Stimulated activated CD8-positive, alpha-beta memory T cell treated with anti-CD3 and anti-CD28 coated beads, Interleukin-15, amount 100 ng/mL, for 48 hours (primary cell): ENCODE measurements around the gene PCSK9.
A peak's percentile ranks its signal among the peaks of the same experiment; 100 is the strongest.

Experiments used
- DNase-seq, 2 donors: peaks; one replicate each; pipeline ENCODE4 v3.0.0-alpha.2; 2020; ENCODE audit warnings: low read depth in 2 of 2

The PCSK9 gene

DNA sequence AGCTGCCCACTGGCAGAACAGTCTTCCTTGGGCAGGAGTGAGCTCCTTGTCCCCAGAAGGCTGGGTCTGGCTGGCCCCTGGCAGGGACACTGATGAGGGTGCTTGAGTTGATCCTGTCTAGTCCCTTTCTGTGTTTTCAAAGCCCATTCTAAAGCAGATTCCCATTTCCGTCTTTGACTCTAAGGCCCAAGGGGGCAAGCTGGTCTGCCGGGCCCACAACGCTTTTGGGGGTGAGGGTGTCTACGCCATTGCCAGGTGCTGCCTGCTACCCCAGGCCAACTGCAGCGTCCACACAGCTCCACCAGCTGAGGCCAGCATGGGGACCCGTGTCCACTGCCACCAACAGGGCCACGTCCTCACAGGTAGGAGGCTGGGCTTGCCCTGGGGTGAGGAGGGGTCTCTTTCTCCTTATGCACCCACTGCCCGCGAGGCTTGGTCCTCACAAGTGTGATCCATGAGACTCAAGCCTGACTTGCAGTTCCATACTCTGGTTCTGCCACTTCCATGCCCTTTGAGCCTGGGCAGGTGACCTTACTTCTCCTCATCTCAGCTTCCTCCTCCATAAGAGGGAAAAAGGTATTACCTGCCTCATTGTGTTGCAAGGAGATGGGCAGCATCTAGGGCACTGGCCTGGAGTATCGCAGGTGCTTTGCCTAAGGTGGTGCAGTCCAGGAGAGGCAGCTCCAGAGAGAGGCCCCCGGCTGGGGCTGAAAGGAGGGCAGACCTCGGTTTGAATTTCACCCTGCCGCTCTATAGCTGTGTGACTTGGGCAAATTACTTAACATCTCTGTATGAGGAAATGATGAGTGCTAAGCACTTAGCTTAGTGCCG lies 20.2 kb downstream of the PCSK9 start:
- DNase-seq, result no peak

DNA sequence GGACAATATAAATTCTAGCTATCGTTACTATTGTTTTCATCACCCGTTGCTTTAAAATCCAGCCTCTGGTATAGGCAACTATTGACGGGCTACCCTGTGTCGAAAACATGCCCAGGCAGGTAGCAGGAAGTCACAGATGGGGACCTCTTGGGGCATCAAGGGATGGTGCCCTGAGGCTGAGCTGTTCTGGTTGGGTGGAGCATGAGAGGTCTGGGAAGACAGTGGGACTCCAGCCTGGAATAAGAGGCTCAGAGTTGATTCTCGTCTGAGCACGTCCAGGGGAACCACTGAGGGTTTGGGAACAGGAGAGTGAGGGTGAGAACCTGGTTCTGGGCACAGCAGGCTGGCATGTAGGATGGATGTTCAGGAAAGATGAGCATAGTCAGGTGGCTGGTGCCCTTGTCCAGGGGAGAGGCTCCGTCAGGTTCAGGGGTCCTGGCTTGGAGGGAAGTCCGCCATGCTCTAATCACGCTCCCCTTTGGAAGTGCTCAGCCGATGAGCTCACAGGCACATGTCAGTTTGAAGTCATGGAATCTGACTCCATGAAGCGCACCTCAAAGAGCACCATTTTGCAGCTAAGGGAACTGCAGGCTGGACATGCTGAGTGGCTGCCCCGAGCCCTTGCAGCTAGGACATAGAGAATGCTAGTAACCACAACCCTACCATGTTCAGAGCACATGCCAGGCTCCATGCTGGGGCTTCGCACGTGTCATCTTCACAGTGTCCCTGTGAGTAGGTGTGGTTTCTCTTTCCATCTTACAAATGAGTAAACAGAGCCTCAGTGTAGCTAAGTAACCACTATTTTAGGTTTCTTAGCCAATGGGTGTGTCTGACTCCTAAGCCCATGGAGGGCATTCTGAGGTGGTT lies 21.0 kb downstream of the PCSK9 start:
- DNase-seq, result peak; percentile 12 to 14

DNA sequence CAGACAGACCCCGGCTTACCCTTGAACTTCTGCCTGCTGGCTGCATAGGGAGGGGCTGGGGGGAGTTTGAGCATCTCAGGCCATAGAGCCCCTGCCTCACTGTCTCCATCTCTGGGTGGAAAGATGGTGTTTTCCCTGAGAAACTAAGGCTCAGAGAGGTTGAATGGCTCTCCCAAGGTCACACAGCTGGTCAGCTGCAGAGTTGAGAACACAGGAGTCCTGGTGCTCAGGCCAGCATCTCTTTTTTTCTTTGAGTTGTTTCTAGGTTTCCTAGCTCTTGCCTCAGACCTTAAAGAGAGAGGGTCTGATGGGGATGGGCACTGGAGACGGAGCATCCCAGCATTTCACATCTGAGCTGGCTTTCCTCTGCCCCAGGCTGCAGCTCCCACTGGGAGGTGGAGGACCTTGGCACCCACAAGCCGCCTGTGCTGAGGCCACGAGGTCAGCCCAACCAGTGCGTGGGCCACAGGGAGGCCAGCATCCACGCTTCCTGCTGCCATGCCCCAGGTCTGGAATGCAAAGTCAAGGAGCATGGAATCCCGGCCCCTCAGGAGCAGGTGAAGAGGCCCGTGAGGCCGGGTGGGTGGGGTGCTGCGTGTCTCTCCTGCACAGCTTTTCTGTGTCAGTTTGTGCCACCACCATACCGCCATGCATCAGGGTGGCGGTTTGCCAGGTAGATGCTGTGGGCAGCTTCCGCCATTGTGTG lies 21.8 kb downstream of the PCSK9 start:
- DNase-seq, result no peak

DNA sequence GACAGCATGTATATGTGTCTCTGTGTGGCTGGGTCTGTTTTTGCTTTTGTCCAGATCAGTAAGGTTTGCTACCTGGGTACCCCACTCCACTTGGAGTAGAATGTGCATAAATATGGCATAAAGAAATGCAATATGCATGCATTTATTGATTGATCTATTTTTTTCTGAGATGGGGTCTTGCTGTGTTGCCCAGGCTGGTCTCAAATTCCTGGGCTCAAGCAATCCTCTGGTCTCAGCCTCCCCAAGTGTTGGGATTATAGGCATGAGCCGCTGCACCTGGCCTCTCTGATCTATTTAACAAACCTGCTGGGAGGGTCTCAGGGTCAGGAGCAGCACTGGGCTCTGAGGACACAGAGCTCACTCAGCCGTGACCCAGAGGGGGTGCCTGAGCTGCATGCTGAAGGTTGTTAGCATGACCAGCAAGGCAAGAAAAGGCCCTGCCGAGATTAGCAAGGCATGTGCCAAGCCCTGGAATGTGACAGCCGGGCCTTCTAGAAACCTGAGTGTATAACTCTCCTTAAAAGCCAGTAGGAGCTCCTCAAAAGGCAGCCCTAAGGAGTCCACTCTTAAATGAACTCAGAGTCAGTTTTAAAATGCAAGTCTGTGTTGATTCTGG lies 22.5 kb downstream of the PCSK9 start:
- DNase-seq, result no peak

DNA sequence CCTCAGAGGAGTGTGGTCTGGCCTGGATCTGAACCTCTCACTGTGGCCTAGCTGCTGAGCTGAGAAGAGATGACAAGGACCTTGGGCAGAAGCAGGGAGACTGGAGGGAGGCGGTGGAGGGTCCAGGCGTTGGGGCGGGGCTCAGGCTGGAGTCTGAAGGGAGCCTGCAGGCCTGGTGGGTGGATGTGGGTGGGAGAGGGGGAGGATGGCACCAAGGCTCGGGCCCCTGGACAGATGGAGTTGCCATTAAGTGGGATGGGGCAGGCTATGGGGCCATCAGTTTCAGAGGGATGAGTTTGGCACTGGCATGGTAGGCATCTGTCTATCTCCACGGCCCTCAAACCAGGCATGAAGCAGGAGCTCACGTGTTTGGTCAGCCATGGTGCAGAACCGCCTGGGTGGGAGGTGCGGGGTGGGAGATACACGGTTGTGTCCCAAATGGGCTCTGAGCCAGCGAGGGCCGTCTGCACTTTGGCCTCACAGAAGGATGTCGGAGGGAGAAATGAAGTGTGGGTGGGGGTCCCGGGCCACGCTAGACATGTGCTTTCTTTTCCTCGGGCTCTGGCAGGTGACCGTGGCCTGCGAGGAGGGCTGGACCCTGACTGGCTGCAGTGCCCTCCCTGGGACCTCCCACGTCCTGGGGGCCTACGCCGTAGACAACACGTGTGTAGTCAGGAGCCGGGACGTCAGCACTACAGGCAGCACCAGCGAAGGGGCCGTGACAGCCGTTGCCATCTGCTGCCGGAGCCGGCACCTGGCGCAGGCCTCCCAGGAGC lies 23.6 kb downstream of the PCSK9 start:
- DNase-seq, result no peak

DNA sequence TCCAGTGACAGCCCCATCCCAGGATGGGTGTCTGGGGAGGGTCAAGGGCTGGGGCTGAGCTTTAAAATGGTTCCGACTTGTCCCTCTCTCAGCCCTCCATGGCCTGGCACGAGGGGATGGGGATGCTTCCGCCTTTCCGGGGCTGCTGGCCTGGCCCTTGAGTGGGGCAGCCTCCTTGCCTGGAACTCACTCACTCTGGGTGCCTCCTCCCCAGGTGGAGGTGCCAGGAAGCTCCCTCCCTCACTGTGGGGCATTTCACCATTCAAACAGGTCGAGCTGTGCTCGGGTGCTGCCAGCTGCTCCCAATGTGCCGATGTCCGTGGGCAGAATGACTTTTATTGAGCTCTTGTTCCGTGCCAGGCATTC lies 24.2 kb downstream of the PCSK9 start:
- DNase-seq, result no peak

DNA sequence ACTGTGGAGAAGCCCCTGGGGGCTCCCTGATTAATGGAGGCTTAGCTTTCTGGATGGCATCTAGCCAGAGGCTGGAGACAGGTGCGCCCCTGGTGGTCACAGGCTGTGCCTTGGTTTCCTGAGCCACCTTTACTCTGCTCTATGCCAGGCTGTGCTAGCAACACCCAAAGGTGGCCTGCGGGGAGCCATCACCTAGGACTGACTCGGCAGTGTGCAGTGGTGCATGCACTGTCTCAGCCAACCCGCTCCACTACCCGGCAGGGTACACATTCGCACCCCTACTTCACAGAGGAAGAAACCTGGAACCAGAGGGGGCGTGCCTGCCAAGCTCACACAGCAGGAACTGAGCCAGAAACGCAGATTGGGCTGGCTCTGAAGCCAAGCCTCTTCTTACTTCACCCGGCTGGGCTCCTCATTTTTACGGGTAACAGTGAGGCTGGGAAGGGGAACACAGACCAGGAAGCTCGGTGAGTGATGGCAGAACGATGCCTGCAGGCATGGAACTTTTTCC lies 24.8 kb downstream of the PCSK9 start:
- no peak for DNase-seq

DNA sequence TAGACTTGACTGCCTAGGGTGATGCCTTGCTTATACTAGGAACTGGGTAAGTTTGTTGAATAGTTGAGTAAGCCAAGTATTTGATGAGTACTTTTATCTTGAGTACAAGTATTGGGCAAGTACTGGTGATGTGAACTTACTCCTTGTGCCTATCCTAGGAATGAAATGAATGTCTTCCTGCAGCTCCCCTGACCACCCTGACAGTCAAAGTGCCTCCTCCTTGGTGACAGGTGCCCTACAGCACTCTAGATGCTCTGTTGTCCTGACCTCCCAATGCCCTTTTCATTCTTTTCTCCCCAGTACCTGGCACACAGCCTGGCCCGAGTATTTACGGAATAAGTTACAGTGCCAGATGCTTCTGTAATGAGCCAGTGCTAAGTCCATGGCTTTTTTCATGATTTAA lies 25.5 kb downstream of the PCSK9 start:
- DNase-seq, result no peak

DNA sequence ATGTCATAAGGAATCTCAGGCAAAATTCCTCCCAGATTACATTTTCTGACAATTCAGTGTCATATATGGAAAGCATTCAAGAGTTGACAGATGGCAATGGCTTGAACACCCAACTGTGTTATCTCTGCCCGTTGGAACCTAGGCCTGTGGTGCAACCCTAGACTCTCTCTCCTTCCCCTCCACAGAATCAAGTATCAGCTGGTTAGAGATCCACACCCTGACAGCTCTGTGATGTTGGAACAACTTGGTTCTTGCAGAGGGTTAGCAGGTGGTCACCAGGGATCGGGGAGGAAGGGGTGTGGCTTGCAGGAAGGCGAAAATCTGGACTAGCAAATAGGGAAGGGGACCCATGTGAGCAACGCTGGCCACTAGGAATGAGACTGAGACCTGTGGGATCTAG lies 26.3 kb downstream of the PCSK9 start:
- no peak for DNase-seq

DNA sequence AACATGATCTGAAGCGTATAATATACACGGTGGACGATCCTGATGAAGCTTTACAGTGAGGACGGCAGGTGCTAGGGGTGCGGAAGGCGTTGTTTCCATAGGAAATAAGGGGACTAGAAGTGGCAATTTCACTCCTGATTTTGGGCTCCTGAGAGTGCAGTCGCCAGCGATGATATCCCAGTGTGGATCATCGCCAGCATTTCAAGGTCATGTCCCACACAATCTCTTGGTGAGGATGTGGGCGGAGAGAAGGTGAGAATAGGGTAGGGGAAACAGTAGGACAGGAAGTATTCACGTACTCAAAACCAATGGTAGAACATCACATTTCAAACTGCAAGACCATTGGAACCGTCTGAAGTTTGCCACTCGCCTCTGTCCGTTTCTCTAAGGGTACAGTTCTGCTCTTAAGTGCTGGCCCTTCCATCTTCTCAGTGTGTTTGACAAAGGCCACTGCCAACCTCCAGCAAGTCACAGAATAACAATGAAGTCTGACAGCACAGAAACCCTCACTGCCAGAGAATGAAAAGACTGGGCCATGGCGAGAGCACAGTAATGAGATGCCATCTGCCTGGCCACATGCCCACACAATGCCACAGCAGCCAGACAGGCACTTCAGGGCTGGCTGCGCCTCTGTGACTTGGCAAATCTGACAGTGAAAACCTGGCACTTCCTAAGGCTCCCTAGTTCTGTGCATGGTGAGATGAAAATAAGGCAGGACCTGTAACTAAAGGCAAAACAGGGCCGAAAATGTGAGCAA lies 27.9 kb downstream of the PCSK9 start:
- no peak for DNase-seq

DNA sequence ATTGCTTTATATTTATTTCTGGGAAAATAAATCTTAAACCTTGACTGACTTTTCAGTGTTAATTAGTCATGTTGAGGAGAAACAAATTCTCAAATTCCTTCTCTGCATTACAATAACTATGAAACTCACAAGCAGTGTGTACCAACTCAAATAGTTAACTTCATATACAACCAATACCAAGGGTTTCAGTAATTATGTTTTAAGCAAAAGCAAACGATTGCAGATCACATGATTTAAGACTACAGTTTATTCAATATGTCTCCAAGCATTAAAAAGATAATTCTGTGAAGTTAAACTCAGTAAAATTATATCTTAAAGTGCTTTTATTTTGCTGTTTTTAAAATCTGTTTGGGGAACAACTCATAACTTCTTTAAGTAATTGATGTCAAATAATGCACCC lies 28.6 kb downstream of the PCSK9 start:
- DNase-seq, result no peak

DNA sequence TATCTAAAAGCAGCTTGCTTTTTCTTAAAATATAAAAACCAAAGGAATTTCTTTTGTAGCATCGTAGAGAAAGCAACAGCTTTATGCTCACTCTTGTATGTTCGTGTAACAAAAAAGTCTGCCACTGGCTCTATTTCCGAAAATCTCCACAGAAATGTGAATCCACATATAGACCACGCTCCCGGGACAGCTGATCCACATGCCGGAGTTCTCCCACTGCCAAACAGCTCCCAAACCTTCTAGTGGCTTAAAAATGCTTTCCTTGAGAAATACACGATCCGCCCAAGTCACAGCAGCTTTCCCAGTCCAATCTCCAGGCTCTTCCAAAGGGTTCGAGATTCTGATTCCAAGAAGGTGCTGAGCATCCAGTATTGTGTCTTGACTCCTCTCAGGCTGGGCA lies 29.3 kb downstream of the PCSK9 start:
- DNase-seq, result no peak

DNA sequence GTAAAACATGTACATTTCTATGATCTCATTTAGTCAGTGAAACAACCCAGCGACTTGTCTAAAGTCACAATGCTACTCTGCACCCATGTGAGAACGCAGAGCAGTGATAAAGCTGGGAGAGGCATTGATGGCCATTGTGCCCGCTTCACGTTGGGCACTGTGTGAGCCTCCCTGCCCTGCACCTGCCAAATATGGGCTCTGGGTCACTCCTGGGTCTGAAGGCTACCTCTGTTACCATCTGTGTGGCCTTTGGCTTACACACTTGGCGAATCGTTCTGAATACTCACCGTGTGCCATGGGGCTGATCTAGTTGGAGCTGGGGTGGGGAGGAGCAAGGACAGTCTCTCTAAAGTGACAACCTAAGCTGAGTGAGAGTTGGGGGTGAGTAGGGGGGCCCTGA lies 29.9 kb downstream of the PCSK9 start:
- DNase-seq, result no peak

DNA sequence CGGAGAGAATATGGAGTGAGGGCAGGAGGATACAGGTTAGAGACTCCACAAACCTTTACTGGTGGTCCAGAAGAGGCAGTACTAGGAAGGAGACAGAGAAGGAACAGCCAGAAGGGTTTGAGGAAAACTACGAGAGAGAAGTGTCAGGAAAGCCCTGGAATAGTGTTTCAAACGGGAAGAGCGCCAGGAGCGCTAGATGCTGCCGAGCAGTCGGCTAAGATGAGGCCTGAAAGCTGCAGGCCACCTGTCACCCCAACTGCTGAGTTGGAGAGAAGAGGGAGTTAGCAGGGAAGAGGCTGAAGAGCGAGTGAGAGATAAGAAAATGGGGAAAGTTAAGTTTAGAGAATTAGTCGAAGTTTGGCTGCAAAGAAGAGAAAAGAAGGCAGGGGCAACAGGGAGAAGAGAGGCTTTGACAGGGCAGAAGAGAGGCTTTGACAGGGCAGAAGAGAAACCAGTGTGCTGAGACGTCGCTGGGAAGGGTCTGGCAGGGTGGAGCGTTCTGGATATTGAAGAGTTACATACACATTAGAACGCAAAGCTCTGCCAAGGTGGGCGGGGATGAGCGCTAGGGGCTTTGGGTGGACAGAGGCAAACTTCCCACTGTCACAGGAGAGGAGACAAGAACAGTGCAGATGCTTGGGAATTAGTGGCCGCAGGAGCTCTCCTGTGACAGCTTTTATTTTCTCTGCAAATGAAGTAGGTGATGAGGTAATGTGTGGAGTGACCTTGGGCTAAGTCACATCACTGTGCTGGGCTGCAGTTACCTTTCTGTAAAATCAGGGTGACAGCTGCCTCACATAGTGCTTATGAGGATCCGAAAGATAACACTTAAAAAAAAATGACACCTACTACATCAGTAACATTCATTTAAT lies 31.2 kb downstream of the PCSK9 start:
- no peak for DNase-seq

DNA sequence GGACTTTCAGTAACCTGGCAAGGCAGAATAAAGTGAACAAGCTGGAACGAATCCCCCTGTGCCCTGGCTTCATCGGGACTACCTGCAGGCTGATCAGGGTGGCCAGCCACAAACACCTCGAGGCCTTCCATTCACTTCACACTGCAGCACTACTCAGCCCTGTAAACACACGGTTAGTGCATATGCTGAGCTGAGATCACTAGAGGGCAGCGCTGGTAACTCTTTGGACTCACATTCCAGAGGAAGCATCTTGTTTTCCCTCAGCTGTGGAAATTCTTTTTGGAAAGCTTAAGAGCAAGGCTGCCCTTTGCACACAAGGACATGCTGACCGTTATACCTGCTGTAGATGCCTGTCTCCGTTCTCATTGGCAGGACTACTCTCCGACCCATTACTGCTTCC lies 32.1 kb downstream of the PCSK9 start:
- DNase-seq, result no peak

DNA sequence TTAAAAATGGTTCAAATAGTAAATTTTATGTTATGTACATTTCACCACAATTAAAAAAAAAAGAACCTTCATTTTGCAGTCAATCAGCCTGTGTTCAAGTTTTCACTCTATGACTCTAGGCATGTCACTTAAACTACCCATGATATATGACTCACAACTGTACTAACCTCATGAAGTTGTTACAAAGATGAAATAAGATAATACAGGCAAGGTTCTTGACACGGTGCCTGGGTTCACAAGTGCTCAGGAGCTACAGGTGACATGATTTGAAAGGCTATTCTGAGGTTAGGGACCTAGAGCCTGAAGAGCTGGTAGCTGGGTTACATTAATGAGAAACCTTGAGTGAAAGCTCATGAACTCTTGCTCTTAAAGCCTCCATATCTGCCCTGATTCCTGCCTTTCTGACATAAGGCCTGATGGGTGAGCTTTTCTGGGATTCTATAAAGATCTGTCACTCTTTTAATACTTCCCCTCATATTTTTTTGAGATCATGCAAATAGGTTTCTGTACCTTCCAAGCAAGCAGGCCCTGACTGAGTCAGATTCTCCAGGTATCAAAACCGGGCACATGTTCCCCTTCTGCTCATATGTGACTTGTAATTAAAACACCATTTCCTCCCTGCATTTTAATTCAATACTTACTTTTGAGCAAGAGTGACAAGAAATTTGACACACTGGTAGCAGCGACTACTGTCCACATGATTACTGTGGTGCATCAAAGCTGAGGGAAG lies 34.0 kb downstream of the PCSK9 start:
- peak in 1 of 2 donors; percentile 15 for DNase-seq

DNA sequence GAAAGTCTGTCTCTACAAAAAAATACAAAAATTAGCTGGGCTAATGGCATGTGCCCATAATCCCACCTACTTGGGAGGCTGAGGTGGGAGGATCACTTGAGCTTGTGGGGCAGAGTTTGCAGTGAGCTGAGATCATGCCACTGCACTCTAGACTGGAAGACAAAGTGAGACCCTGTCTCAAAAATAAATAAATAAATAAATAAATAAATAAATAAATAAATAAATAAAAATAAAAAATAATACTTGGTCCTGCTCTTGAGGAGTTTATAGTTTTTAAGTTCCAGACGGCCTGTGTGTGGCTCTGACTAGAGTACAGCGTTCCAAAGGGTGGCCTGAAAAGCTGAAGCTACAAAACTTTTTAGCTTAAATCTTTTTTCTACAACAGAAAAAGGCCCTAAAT lies 35.1 kb downstream of the PCSK9 start:
- DNase-seq, result no peak

DNA sequence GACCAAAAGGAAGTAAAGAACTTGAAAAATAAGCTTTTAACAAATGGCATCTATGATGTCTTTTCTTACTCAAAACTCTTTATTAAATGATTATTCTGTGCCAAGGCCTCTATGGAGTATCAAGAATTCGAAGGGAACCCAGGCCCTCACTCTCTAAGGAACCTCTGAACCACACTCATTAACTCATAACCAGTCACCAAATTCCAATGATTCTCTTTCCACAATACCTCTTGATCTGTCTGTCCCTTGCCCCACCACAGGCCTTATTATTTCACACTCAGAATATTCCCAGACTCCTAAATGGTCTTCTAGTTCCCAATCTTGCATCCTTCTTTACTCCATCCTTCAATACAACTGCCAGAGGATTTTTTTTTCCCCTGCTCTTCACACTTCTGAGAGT lies 37.0 kb downstream of the PCSK9 start:
- DNase-seq, result no peak

DNA sequence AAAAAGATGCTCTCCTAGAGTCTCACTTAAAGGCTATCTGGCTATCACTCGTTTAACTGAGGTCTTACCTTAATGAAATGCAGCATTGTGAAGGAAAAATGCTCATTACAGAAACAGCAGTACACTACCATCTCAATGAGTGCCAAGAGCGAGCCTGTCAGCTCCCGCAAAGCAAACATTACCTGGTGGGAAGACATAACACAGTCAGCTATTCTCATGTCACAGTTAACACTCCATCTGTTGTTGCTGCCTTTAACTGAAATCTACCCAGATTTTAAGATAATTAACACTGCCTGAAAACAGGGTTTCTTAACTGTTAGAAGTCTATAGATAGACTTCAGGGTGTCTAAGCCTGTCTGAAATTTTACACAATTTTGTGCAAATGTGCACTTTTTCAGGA lies 39.1 kb downstream of the PCSK9 start:
- DNase-seq, result no peak
